NK-92 treated with Interleukin-12 subunit alpha and Interleukin-12 subunit beta, amount 100 ng/mL, for 24 hours (cell line): ENCODE measurements around the gene HAT1.
A peak's percentile ranks its signal among the peaks of the same experiment; 100 is the strongest.
"Not testable (repeated sequence)": the region's sequence is repeated elsewhere in the genome, so short reads cannot be mapped to it uniquely, and the experiment has no call there.

Experiments
- DNase-seq: peaks from one replicate; lab custom pipeline; 2025; lab: John Stamatoyannopoulos, UW

HAT1 gene

GRCh38 chr2:171979103-171979502 lies 56.8 kb downstream of the HAT1 start:
- no peak for DNase-seq

- DNase-seq: not testable (repeated sequence)
These were observed 61.7 kb downstream of the HAT1 start for GRCh38 chr2:171983924-171984323.

- DNase-seq: no peak
These were observed 62.8 kb downstream of the HAT1 start for GRCh38 chr2:171985076-171985475.

GRCh38 chr2:171986778-171987177 lies 64.5 kb downstream of the HAT1 start:
- DNase-seq: no peak

- DNase-seq: no peak
These were observed 68.8 kb downstream of the HAT1 start for GRCh38 chr2:171991027-171991426.

GRCh38 chr2:171995586-171995985 lies 73.3 kb downstream of the HAT1 start:
- no peak for DNase-seq

- DNase-seq: no peak
These were observed 73.8 kb downstream of the HAT1 start for GRCh38 chr2:171996021-171996420.

GRCh38 chr2:171997031-171997430 lies 74.8 kb downstream of the HAT1 start:
- not testable (repeated sequence) for DNase-seq

GRCh38 chr2:171999161-171999560 lies 76.9 kb downstream of the HAT1 start:
- no peak for DNase-seq

- peak; percentile 91 for DNase-seq
These were observed 77.6 kb downstream of the HAT1 start, which contains the start of gene METAP1D for GRCh38 chr2:171999604-172000469. Gene METAP1D (plus strand): TSS chr2:171999953. CDS start chr2:171999970, 17 bp downstream.

GRCh38 chr2:172000696-172001361 lies 78.6 kb downstream of the HAT1 start:
- DNase-seq: no peak

GRCh38 chr2:172007372-172007771 lies 85.1 kb downstream of the HAT1 start:
- DNase-seq: no peak

GRCh38 chr2:172009823-172010222 lies 87.6 kb downstream of the HAT1 start:
- no peak for DNase-seq

GRCh38 chr2:172011812-172012575 lies 89.7 kb downstream of the HAT1 start:
- DNase-seq: no peak

GRCh38 chr2:172012677-172013391 lies 90.6 kb downstream of the HAT1 start:
- no peak for DNase-seq

GRCh38 chr2:172013396-172013795 lies 91.1 kb downstream of the HAT1 start:
- no peak for DNase-seq

GRCh38 chr2:172021074-172021931 lies 99.0 kb downstream of the HAT1 start:
- no peak for DNase-seq

GRCh38 chr2:172021955-172022354 lies 99.7 kb downstream of the HAT1 start:
- DNase-seq: no peak

- no peak for DNase-seq
These were observed 109.3 kb downstream of the HAT1 start for GRCh38 chr2:172031536-172031935.
